GM18508 (cell line): ENCODE results near the gene C15orf62.

Experiments
- ATAC-seq: cut with Tn5 transposase; IDR thresholded peaks from one replicate; pipeline ENCODE4 v1.9.1; 2021; ENCODE audit warnings: moderate number of reproducible peaks; ENCODE audit not compliant: insufficient read depth, unreplicated experiment

C15orf62 gene

DNA sequence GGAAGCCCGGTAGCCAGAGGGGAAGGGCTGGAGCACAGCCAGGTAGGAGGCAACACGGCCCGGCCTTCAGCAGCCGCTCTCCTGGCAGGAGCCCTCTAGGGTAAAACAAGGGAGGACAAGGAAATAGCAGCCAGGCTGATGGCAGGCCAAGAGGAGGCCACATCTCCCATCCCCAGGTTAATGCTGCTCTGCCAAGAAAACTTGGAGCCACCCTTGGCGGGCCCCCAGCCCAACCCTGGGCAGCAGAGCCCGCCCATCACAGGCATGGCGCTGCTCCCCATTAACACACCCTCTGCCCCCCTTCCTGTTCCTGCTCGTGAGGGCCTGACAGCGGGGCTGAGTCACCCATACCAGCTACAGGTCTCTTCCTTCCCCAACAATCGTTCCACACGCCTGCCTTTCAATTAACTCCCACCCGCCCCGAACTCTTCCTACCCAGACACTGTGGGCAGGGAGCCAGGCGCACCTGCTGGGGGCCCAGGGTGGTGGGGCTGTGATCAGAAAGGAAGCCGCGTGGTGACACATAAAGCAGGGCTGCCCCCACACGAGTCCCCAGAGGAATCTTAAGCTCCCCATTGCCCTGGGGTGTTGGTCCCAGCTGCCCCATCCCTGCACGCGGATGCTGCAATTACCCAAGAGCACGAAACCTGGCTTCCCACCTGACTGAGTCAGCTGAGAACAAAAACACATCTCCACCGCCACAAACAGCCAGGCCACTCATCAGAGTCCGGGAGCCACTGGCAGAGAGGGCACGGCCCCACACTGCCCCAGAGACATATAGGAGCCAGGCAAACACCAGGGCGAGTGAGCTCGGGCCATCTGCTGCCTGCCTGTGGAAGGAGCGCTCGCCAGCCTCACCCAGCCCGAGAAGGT lies at the start of gene C15orf62:
Gene C15orf62, plus strand, starts transcription at position 707 of the 873 bp plus-strand sequence. CDS start 516 bp downstream, outside the sequence.
- ATAC-seq = no peak

GRCh38 chr15:40721701-40722100 lies 48.1 kb upstream of the C15orf62 start:
- no peak for ATAC-seq

DNA sequence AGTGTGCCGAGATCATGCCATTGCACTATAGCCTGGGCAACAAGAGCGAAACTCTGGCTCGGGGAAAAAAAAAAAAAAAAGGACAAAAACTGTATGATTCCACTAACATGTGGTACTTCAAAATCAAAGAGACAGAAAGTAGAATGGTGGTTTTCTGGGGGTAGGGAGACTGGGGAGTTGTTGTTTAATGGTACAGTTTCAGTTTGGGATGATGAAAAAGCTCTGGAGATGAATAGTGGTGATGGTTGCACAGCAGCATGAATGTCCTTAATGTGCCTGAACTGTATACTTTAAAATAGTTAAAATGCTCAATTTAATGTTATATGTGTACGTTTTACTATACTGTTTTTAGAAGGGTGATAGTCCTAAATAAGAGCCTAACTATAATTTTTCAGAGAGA lies 47.4 kb upstream of the C15orf62 start:
- no peak for ATAC-seq

DNA sequence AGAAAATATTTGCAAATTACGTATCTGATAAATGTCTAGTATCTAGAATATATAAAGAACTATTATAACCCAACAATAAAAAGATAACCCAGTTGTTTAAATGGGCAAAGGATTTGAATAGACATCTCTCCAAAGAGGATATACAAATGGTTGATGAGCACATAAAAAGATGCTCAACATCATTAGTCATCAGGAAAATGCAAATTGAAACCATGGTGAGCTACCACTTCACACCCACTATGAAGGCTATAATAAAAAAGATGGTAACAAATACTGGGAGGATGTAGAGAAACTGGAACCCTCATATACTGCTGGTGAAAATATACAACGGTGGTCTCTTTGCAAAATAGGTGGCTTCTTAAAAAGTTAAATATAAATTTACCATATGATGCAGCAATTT lies 46.8 kb upstream of the C15orf62 start:
- no peak for ATAC-seq

DNA sequence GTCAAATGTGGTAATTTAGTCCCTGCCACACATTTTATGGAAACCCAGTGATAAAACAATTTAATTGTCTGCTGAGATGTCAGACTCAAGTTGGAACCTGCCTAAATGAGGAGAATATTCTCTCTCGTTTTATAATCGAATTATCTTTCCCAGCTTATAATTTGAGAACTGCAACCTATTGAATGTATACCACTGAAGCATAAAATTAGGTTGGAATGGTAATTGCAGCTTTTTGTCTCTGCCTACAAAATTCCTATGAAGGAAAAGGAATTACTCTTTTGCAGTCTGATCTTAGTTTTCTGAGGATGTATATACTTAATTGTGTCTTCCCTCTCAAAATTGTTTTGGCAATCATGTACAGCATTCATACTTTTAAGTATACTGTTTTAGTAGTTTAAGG lies 45.9 kb upstream of the C15orf62 start:
- ATAC-seq = no peak

DNA sequence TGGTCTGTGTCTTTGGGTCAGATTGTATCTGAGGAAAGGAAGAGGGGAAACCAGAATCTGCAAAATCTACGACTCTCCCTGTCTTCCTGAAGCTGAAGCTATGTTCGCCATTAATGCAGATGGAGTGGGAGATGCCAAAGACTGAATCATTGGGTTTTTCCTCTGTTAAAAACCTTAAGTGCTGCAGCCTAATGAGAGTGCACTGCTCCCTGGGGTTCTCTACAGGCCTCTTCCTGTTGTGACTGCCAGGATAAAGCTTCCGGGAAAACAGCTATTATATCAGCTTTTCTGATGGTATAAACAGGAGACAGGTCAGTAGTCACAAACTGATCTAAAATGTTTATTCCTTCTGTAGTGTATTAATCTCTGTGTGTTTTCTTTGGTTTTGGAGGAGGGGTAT lies 38.7 kb upstream of the C15orf62 start:
- ATAC-seq = no peak

DNA sequence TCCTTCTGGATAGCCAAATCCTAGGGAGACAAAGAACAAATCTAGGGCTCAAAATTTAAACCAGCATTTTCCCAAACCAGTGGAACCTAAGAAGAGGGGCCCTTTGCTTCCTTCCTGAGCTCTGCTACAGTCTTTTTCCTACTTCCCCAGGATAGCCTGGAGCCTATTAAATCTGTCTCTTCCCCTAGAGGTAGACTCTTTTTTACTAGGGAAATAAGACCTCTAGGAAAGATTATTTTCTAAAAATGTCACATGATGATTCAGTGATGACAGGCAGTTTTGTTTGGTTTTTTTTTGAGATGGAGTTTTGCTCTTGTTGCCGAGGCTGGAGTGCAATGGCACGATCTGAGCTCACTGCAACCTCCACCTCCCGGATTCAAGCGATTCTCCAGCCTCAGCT lies 33.2 kb upstream of the C15orf62 start:
- ATAC-seq = no peak

DNA sequence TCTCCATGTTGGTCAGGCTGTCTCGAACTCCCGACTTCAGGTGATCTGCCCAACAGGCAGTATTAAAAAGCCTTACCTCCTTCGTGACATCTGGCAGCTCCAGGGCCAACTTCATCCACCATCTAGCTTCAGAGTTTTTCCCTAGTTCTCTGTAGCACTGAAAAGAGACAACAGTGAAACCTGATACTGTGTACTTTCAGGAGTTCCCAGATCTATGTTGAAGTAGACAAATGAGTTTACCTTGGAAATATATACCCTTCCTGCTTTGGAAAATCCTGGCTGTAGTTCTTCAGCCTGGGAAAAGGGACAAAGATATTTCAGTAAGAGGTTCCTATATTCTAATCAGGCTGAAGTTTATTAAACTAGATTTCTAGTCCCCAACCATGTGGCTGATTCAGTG lies 32.7 kb upstream of the C15orf62 start:
- no peak for ATAC-seq

DNA sequence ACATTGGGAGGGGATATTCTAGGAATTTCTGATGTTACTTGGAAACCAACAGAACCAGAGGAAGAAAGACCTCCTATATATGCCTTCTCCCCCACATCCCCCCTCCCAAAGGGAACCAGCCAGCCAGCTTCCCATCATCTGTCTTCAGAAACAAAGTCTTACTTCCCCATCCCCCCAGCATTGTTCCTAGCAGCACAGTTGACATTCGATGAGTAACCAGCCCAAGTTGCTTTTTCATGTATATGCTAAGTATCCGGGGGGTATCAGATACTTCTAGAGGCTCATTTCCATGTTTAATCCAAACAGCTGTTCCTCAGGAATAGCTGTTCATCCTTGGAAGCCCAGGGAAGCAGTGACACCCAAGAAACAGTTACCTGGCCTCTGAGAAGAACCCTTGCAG lies 30.7 kb upstream of the C15orf62 start:
- ATAC-seq = no peak

DNA sequence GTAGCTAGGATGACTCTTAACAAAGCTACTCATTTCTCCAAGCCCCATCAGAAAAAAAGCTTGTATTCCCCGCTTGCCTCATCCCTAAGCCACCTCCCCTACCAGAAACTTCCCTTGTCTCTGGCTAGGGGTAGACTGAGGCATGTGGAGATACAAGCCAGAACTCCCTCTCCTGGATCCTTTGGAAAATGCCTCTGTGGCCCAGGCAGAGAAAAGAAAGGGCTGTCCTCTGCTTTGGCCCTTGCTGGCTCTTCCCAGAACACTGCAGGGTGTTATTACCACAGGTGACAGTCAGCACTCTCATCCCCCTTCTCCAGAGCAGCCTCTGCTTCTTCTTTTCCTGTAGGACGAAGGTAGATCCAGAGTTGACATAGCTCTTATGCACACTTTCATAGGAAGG lies 29.9 kb upstream of the C15orf62 start:
- ATAC-seq = no peak

DNA sequence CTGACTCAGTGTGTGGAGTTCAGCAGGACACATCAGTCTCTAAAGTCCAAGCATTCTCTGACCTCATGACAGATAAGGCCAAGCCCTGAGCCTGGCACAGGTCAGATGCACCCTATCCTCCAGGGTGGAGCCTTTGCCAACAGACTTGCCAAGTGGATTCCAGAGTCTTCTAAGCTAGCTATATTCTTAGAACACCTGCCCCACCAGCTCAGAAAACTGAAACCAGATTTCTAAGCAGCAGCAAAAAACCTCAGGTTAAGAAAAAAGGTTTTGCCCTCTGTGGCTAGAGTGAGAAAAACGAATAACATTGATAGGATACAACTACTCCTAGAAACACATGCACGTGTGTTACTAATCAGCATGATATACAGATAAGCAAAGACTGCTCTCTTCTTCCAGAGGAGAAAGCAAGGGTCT lies 26.3 kb upstream of the C15orf62 start:
- ATAC-seq = no peak

- ATAC-seq = no peak
These were observed 25.6 kb upstream of the C15orf62 start for GRCh38 chr15:40743921-40744814.

DNA sequence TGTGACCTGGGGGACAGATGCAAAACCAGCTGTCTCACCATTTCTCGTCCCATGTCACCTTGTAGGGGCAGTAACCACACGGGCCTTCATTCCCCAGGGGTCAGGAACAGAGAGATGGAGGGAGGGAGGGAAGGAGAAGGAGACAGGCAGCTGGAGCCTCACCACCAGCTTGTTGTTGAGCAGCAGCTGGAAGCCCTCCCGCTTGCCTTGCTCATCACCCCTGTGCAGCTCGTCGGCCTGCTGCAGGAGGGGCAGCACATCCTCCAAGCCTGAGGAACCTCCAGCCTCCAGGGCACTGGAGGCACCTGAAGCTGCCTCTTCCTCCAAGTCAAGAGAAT lies 25.0 kb upstream of the C15orf62 start:
- no peak for ATAC-seq

- no peak for ATAC-seq
These were observed 22.8 kb upstream of the C15orf62 start for GRCh38 chr15:40746916-40747418.

- ATAC-seq = no peak
These were observed 21.8 kb upstream of the C15orf62 start for GRCh38 chr15:40747685-40748631.

- ATAC-seq = no peak
These were observed 20.6 kb upstream of the C15orf62 start for GRCh38 chr15:40749151-40749630.

- no peak for ATAC-seq
These were observed 18.9 kb upstream of the C15orf62 start for GRCh38 chr15:40750885-40751284.

DNA sequence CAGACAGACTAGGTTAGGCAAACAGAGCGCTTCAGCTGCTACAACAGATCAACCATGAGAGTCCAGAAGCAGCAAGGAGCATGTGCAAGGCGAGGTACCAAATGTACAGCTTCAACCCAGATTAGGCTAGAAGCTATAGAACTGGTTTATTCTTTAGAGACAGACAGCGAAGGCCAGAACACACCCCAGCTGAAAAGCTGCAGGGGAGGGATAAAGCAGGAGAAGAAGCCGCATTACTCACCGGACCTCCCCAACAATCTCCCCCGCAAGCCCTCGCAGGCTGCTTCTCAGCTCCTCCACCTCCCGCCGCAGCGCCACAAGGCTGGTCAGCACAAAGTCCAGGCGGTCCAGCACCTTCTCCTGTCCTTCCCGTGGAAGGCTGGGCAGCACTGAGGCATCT lies 18.0 kb upstream of the C15orf62 start:
- no peak for ATAC-seq

GRCh38 chr15:40754574-40754882 lies 15.3 kb upstream of the C15orf62 start:
- ATAC-seq = no peak
